Epithelial cell of proximal tubule (primary cell): ENCODE results near the gene TBC1D16. TPM values are rescaled to one million over a fixed set of nuclear protein-coding genes. Genes with fewer than 3 reads are reported as not detected.

Experiments used
- DNase-seq: peaks from one replicate; pipeline ENCODE4 v3.0.0-alpha.2; 2011; ENCODE audit warnings: low read depth
- H3K4me3 ChIP-seq: 2 replicates; pipeline ENCODE4 v1.5.1; 2011; ENCODE audit warnings: low read depth, mild to moderate bottlenecking, low read length
- CTCF ChIP-seq: conservative IDR thresholded peaks from 2 replicates; pipeline ENCODE4 v1.5.1; 2012; ENCODE audit warnings: low read depth, mild to moderate bottlenecking, low read length
- total RNA-seq: library from RNA; depleted of rRNA; stranded (reverse); fragments of >200 nt; gene quantifications from 2 replicates; pipeline ENCODE4 v1.2.3, GENCODE V29; 2015

TBC1D16 gene
- total RNA-seq, 1 donor from 2014 or later, result 19.9 TPM

GRCh38 chr17:79991140-79991923, 44.3 kb downstream of the TBC1D16 start:
- peak; percentile 52 for TF ChIP-seq CTCF
- H3K4me3 ChIP-seq, result peak overlapping the region; percentile 39
- DNase-seq, result no peak

- TF ChIP-seq CTCF, result no peak
- H3K4me3 ChIP-seq, result no peak overlapping the region
- DNase-seq, result no peak
Measured at GRCh38 chr17:79990704-79991103, 45.0 kb downstream of the TBC1D16 start.

GRCh38 chr17:79990051-79990592, 45.5 kb downstream of the TBC1D16 start:
- no peak overlapping the region for H3K4me3 ChIP-seq
- TF ChIP-seq CTCF, result no peak
- no peak for DNase-seq

- DNase-seq, result no peak
- no peak for TF ChIP-seq CTCF
Measured at GRCh38 chr17:79989106-79989835, 46.4 kb downstream of the TBC1D16 start.

GRCh38 chr17:79988185-79988971, 47.3 kb downstream of the TBC1D16 start:
- peak overlapping the region; percentile 9 for H3K4me3 ChIP-seq
- DNase-seq, result peak; percentile 63

More at GRCh38 chr17:79989106-79989835, 46.4 kb downstream of the TBC1D16 start:
- H3K4me3 ChIP-seq, result no peak overlapping the region

GRCh38 chr17:79987935-79988184, 47.8 kb downstream of the TBC1D16 start:
- no peak for DNase-seq
- peak overlapping the region; percentile 9 for H3K4me3 ChIP-seq
- no peak for TF ChIP-seq CTCF

More at GRCh38 chr17:79988185-79988971, 47.3 kb downstream of the TBC1D16 start:
- TF ChIP-seq CTCF, result no peak
